Activated CD4-positive, alpha-beta memory T cell treated with anti-CD3 and anti-CD28 coated beads, Interleukin-2, amount 10 ng/mL, durations not matched to agents 7 days and 5 days (primary cell): ENCODE data around the gene ZNF524. TPM values are rescaled to one million over a fixed set of nuclear protein-coding genes. Genes with fewer than 3 reads are reported as not detected.

Experiments
- CTCF ChIA-PET: fragments of 350-600 bp; sonication (Branson Sonifier 250); formaldehyde crosslinking; loops from one replicate; lab custom pipeline; 2021; ENCODE audit warnings: antibody characterized with exemption, inconsistent platforms; lab: Charles Lee
- POLR2A ChIA-PET: fragments of 350-600 bp; sonication (Branson Sonifier 250); formaldehyde crosslinking; loops from one replicate; lab custom pipeline; 2021; ENCODE audit warnings: antibody characterized with exemption; lab: Charles Lee
- DNase-seq: peaks from one replicate; pipeline ENCODE4 v3.0.0-alpha.2; 2020
- H3K27ac Mint-ChIP-seq: one replicate; pipeline ENCODE4 v1.8.0; 2021; ENCODE audit warnings: mild to moderate bottlenecking, mixed read lengths
- H3K27me3 Mint-ChIP-seq: one replicate; pipeline ENCODE4 v1.8.0; 2021; ENCODE audit warnings: mixed read lengths
- H3K36me3 Mint-ChIP-seq: one replicate; pipeline ENCODE4 v1.8.0; 2021; ENCODE audit warnings: low read depth, mixed read lengths
- H3K4me1 Mint-ChIP-seq: one replicate; pipeline ENCODE4 v1.8.0; 2021; ENCODE audit warnings: mixed read lengths
- H3K4me3 Mint-ChIP-seq: one replicate; pipeline ENCODE4 v1.8.0; 2021; ENCODE audit warnings: mild to moderate bottlenecking, mixed read lengths
- H3K9me3 Mint-ChIP-seq: one replicate; pipeline ENCODE4 v1.8.0; 2021; ENCODE audit warnings: mixed read lengths
- total RNA-seq, 2 experiments: library from RNA; stranded (reverse); gene quantifications; one replicate each; pipeline ENCODE4 v1.2.3, GENCODE V29; 2021

Gene ZNF524
- total RNA-seq, 2 experiments from 2014 or later: 35.4 to 37.3 TPM

GRCh38 chr19:55632463-55632834 lies 32.4 kb downstream of the ZNF524 start:
- Mint-ChIP-seq H3K4me1 (peaks cover 53% of the 10 kb centered on the region), H3K27me3 (peaks cover 7% of the 10 kb centered on the region), H3K36me3 (peaks cover 21% of the 10 kb centered on the region), H3K4me3 (peak overlapping the region; percentile 6), H3K27ac (peak overlapping the region; percentile 34), H3K9me3 (no peaks in the 10 kb centered on the region)
- DNase-seq: peak; percentile 88
- POLR2A ChIA-PET: interaction anchor here (1.0 to 4.0 kb wide), 11 partner anchors 10 to 701 kb away, joined by 3 to 14 read pairs (median 4); partner anchors contain the start of genes FIZ1, ZNF524 and ZNF865
- CTCF ChIA-PET: interaction anchor here (0.8 to 3.4 kb wide), 28 partner anchors 8 to 701 kb away, joined by 3 to 30 read pairs (median 8); partner anchors contain the start of genes CCDC106, FIZ1, ISOC2 and U2AF2

GRCh38 chr19:55633861-55634260 lies 33.8 kb downstream of the ZNF524 start:
- CTCF ChIA-PET: interaction anchor here (0.7 to 3.4 kb wide), 19 partner anchors 9 to 177 kb away, joined by 4 to 30 read pairs (median 15); partner anchors contain the start of genes CCDC106, FIZ1, U2AF2 and ZNF524
- peaks cover 3% of the 10 kb centered on the region for H3K27me3 Mint-ChIP-seq
- no peak for DNase-seq

GRCh38 chr19:55635334-55635717 lies 35.2 kb downstream of the ZNF524 start:
- DNase-seq: no peak
- Mint-ChIP-seq H3K9me3 (peaks cover 2% of the 10 kb centered on the region), H3K36me3 (peaks cover 30% of the 10 kb centered on the region), H3K4me3 (peak overlapping the region; percentile 99), H3K4me1 (peaks cover 72% of the 10 kb centered on the region), H3K27ac (peak overlapping the region; percentile 100), H3K27me3 (peaks cover 3% of the 10 kb centered on the region)
- ChIA-PET POLR2A (interaction anchor here (0.7 to 2.8 kb wide), 17 partner anchors 8 to 376 kb away, joined by 3 to 17 read pairs (median 4); partner anchors contain the start of genes CCDC106, FIZ1, PPP6R1 and U2AF2), CTCF (interaction anchor here (1.0 to 3.4 kb wide), 4 partner anchors 10 to 132 kb away, joined by 3 to 30 read pairs (median 13); partner anchors contain the start of genes CCDC106 and ZNF784)

More at GRCh38 chr19:55633861-55634260, 33.8 kb downstream of the ZNF524 start:
- H3K4me3 Mint-ChIP-seq: peak overlapping the region; percentile 99
- H3K9me3 Mint-ChIP-seq: peaks cover 2% of the 10 kb centered on the region
- peaks cover 26% of the 10 kb centered on the region for H3K36me3 Mint-ChIP-seq
- peak overlapping the region; percentile 100 for H3K27ac Mint-ChIP-seq
- peaks cover 57% of the 10 kb centered on the region for H3K4me1 Mint-ChIP-seq
- POLR2A ChIA-PET: interaction anchor here (1.2 to 4.0 kb wide), 7 partner anchors 9 to 54 kb away, joined by 3 to 14 read pairs (median 5); partner anchors contain the start of genes FIZ1, U2AF2, ZNF524 and ZNF579

DNA sequence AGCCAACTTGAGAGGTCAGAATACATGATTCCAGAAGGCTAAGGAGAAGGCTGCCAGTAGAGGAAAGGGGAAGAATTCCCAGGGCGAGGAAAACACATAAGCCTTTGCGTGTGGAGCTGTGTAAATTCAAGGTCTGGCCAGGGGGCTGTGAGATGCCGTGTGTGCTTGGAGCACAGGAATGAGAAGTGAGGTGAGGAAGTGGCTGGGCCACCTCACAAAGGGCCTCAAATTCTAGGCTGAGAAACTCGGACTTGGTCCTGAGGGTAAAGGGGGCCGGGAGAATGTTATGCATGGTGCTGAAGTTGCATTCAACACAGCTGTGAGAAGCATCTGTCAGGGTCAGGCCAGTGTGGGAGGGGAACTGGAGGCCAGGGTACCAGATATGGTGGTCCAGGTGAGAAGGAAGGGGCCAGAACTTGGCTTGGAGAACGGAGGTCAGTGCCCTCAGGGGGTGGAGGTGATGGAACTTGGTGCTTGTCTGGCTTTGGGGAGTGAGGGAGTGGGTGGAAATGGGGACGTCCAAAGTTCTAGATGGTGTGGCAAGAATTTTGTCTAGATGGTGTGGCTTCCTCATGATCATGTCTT lies 35.9 kb downstream of the ZNF524 start:
- H3K4me1 Mint-ChIP-seq: peaks cover 75% of the 10 kb centered on the region
- H3K27me3 Mint-ChIP-seq: peaks cover 3% of the 10 kb centered on the region
- no peak for DNase-seq
- peak overlapping the region; percentile 99 for H3K4me3 Mint-ChIP-seq
- peak overlapping the region; percentile 100 for H3K27ac Mint-ChIP-seq
- H3K36me3 Mint-ChIP-seq: peaks cover 30% of the 10 kb centered on the region
- CTCF ChIA-PET: interaction anchor here (1.0 to 1.6 kb wide), 2 partner anchors 18 to 132 kb away, joined by 3 to 5 read pairs; no protein-coding TSS in a partner anchor
- POLR2A ChIA-PET: interaction anchor here (0.7 to 2.8 kb wide), 11 partner anchors 9 to 555 kb away, joined by 3 to 17 read pairs (median 4); partner anchors contain the start of genes FIZ1, PPP6R1, ZNF579 and ZNF784
- H3K9me3 Mint-ChIP-seq: peaks cover 2% of the 10 kb centered on the region

DNA sequence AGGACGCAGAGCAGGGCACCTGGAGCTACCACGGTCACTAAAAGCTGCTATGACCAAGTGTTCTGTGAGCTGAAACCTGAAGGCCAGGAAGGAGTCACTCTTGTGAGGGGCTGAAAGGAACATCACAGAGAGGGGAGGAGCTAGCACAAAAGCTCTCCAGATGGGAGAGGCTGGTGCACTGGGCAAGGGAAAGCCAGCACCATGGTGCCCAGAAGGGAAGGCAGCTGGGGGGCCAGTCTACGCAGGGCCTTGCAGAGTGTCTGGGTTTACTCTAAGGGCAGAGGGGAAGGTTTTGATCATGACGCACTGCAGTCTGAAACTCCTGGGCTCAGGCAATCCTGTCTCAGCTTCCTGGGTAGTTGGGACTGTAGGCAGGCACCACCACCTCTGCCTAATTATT lies 36.6 kb downstream of the ZNF524 start:
- H3K4me3 Mint-ChIP-seq: peak overlapping the region; percentile 99
- peaks cover 30% of the 10 kb centered on the region for H3K36me3 Mint-ChIP-seq
- DNase-seq: no peak
- H3K9me3 Mint-ChIP-seq: peaks cover 2% of the 10 kb centered on the region
- POLR2A ChIA-PET: interaction anchor here (0.6 to 2.8 kb wide), 9 partner anchors 8 to 556 kb away, joined by 3 to 17 read pairs (median 4); partner anchors contain the start of genes FIZ1, PPP6R1, ZNF579 and ZNF784
- H3K4me1 Mint-ChIP-seq: peaks cover 74% of the 10 kb centered on the region
- peak overlapping the region; percentile 100 for H3K27ac Mint-ChIP-seq
- CTCF ChIA-PET: interaction anchor here (1.0 to 1.6 kb wide), 3 partner anchors 16 to 122 kb away, joined by 3 to 6 read pairs (median 5); no protein-coding TSS in a partner anchor
- H3K27me3 Mint-ChIP-seq: no peaks in the 10 kb centered on the region

DNA sequence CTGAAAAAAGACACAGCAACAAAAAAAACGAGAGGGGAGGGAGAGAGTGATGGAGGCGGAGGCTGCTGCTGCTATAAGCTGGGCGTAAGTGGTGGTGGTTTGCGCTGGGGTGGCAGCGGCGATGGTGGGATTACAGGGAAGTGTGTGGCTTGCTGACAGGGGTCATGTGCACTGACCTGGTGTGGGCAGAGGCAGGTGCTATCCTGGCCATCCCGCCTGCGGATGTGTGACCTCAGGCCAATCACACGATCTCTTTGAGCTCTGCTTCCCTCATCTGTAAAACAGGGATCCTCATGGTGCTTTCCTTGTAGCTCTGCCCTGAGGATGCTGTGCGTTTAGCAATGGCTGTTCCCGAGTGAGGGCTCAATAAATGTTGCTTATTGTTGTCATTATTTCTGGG lies 37.4 kb downstream of the ZNF524 start:
- ChIA-PET POLR2A (interaction anchor here (0.8 to 2.8 kb wide), 5 partner anchors 10 to 38 kb away, joined by 3 to 17 read pairs (median 4); partner anchors contain the start of genes FIZ1, ZNF784 and ZNF865), CTCF (interaction anchor here (1.0 to 1.6 kb wide), 5 partner anchors 10 to 134 kb away, joined by 3 to 6 read pairs (median 4); no protein-coding TSS in a partner anchor)
- peaks cover 2% of the 10 kb centered on the region for H3K9me3 Mint-ChIP-seq
- no peak for DNase-seq
- peak overlapping the region; percentile 66 for H3K27ac Mint-ChIP-seq
- H3K27me3 Mint-ChIP-seq: no peaks in the 10 kb centered on the region
- peak overlapping the region; percentile 32 for H3K4me3 Mint-ChIP-seq
- peaks cover 30% of the 10 kb centered on the region for H3K36me3 Mint-ChIP-seq
- H3K4me1 Mint-ChIP-seq: peaks cover 71% of the 10 kb centered on the region

GRCh38 chr19:55638864-55639359 lies 38.8 kb downstream of the ZNF524 start:
- peaks cover 35% of the 10 kb centered on the region for H3K36me3 Mint-ChIP-seq
- ChIA-PET CTCF (interaction anchor here (0.6 to 1.9 kb wide), 10 partner anchors 9 to 1184 kb away, joined by 3 to 11 read pairs (median 4); partner anchors contain the start of genes CCDC106, FIZ1, KMT5C and ZNF784), POLR2A (interaction anchor here (0.9 to 1.5 kb wide), 3 partner anchors 10 to 40 kb away, joined by 3 to 7 read pairs (median 5); partner anchors contain the start of genes FIZ1 and U2AF2)
- peak overlapping the region; percentile 53 for H3K27ac Mint-ChIP-seq
- no peak overlapping the region for H3K4me3 Mint-ChIP-seq
- peaks cover 74% of the 10 kb centered on the region for H3K4me1 Mint-ChIP-seq
- peaks cover 2% of the 10 kb centered on the region for H3K9me3 Mint-ChIP-seq
- DNase-seq: peak; percentile 71
- no peaks in the 10 kb centered on the region for H3K27me3 Mint-ChIP-seq

DNA sequence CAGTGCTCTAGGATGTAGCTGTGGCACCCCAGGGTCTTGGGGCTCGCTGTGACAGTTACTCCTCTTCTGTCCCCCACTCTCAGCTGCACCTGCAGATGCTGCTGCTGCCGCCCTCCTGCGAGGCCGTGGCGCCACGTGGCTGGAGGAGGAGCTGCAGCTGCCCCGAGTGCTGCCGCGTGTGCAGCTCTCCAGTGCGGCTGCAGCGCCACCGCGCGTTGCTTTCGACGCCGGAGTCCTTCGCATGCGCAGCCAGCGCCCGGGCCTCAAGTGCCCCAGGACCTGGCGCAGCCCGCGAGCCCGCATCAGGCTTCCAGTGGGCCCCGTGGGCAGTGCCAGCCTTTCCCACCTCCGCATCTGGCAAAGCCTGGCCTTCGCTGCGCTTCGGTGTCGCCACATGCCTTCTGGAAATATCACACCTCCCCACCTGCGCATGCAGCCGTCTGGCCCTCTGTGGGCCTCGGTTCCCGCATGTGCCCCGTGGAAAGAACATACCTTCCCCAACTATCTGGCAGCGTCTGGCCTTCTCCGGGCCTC lies 40.0 kb downstream of the ZNF524 start:
- ChIA-PET CTCF (interaction anchor here (1.0 to 1.9 kb wide), 4 partner anchors 9 to 136 kb away, joined by 5 to 11 read pairs (median 8); partner anchors contain the start of gene ZNF784), POLR2A (interaction anchor here (0.7 to 1.0 kb wide), 2 partner anchors 14 to 41 kb away, joined by 3 to 5 read pairs; partner anchors contain the start of gene FIZ1)
- no peaks in the 10 kb centered on the region for H3K27me3 Mint-ChIP-seq
- DNase-seq: peak; percentile 76
- peak overlapping the region; percentile 72 for H3K4me3 Mint-ChIP-seq
- peaks cover 75% of the 10 kb centered on the region for H3K4me1 Mint-ChIP-seq
- H3K27ac Mint-ChIP-seq: peak overlapping the region; percentile 85
- H3K36me3 Mint-ChIP-seq: peaks cover 30% of the 10 kb centered on the region
- peaks cover 2% of the 10 kb centered on the region for H3K9me3 Mint-ChIP-seq

DNA sequence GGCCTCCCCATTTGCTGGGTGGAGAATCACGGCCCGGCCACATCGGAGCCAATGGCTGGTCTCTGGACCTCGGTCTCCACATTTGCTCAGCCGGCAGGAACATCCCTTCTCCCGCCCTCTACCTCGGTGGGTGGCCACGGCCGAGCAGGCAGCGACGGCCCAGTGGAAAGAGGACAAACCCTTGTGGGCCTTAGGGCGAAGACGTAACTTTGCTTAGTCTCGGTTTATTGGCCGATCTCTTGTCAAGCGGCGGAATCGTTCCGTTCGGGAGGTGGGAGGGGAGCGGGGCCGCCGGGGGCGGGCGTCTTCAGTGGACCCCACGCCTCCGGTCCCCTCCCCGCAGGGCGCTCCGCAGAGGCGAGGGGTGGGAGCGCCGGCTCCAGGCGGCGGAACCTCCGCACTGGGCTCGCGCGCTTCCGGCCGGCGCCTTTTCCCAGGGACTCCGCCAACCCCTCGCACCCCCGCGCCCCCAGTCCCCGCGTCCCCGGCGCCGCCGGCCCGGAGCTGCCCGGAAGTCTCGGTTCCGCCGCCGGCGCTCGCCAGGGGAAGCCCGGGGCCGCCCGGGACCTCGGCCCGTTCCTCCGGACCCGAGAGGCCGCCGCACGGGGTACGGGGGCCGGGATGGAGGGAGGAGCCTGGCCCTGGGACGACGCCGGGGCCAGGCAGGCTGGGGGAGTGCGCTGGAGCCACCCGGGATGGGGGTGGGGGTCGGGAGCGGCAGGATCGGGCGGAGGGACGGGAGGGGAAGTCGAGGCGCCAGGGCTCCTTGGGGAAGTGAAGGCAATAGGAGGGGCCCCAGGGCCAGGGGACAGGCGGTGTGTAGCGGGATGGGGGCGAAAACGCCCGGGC lies 40.7 kb downstream of the ZNF524 start, which contains the start of gene ZNF580:
TSS of gene ZNF580 (plus strand) at position 426 of the 849 bp plus-strand sequence. CDS start 1,507 bp downstream, outside the sequence.
- Mint-ChIP-seq H3K27me3 (no peaks in the 10 kb centered on the region), H3K9me3 (peaks cover 2% of the 10 kb centered on the region), H3K4me1 (peaks cover 73% of the 10 kb centered on the region), H3K4me3 (peak within 1 kb of the TSS; percentile 86), H3K27ac (peak within 1 kb of the TSS; percentile 85), H3K36me3 (peaks cover 29% of the 10 kb centered on the region)
- ChIA-PET CTCF (interaction anchor here (1.0 to 1.1 kb wide), 3 partner anchors 9 to 137 kb away, joined by 5 to 8 read pairs (median 7); no protein-coding TSS in a partner anchor), POLR2A (interaction anchor here (1.0 kb wide), 1 partner anchor 41 kb away, joined by 5 read pairs; the partner anchor contains the start of gene FIZ1)
- peak; percentile 60 for DNase-seq

GRCh38 chr19:55641426-55642152 lies 41.5 kb downstream of the ZNF524 start:
- DNase-seq: peak; percentile 30
- Mint-ChIP-seq H3K9me3 (peaks cover 2% of the 10 kb centered on the region), H3K27ac (peak overlapping the region; percentile 85), H3K4me1 (peaks cover 66% of the 10 kb centered on the region), H3K36me3 (peaks cover 21% of the 10 kb centered on the region), H3K4me3 (peak overlapping the region; percentile 86), H3K27me3 (no peaks in the 10 kb centered on the region)
- ChIA-PET POLR2A (interaction anchor here (0.6 to 2.0 kb wide), 6 partner anchors 8 to 42 kb away, joined by 3 to 23 read pairs (median 7); partner anchors contain the start of genes FIZ1, U2AF2 and ZNF784), CTCF (interaction anchor here (0.7 to 3.1 kb wide), 5 partner anchors 9 to 16 kb away, joined by 3 to 14 read pairs (median 4); no protein-coding TSS in a partner anchor)
